HG03442 (cell line): ENCODE data around the gene GRIK4.

Experiments
- ATAC-seq: cut with Tn5 transposase; IDR thresholded peaks from one replicate; pipeline ENCODE4 v1.9.1; 2021; ENCODE audit warnings: mild to moderate bottlenecking, moderate library complexity; ENCODE audit not compliant: unreplicated experiment

GRIK4 gene

DNA sequence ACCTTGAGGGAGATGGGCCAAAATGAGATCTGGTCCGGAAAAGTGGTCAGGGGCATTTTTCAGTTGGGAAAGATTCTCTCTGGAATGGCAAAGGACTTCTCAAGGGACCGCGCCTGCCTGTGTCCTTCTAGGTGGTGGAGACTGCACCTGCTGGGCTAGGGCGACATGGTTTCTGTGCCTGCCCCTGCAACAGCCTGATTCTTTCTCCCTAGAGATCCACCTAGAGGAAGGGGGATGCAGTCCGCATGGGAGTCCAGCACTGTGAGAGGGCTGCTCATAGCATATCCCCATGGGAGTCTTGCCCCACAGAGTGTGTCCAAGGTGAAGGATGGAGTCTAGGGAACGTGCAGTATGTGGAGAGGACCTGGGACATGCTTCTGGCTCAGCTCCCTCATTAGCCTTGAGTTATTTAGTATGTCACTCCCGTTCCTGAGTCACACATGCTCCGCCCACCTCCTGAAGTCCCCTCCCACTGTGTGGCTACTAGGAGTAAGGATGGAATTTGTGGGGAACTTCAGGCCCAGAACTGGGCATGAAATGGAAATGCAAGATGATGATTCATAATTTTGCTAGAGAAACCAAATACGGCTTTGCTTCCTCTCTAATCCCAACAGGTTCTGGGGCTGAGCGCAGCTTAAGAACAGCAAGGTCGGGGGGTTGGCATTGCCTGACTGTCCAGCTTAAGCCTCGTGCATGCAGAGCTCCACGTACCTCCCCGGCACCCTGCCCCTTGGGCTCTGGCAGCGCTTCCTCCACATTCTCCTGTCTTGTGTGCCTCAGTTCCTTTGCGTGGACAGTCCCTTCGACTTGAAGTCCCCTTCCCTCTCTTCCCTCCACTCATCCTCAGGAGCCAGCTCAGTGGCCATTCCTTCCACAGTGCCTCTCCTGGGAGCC lies 35.0 kb downstream of the GRIK4 start:
- no peak for ATAC-seq

GRCh38 chr11:120547316-120547715 lies 35.8 kb downstream of the GRIK4 start:
- no peak for ATAC-seq

- no peak for ATAC-seq
Observed at GRCh38 chr11:120547811-120548681, 36.5 kb downstream of the GRIK4 start.

DNA sequence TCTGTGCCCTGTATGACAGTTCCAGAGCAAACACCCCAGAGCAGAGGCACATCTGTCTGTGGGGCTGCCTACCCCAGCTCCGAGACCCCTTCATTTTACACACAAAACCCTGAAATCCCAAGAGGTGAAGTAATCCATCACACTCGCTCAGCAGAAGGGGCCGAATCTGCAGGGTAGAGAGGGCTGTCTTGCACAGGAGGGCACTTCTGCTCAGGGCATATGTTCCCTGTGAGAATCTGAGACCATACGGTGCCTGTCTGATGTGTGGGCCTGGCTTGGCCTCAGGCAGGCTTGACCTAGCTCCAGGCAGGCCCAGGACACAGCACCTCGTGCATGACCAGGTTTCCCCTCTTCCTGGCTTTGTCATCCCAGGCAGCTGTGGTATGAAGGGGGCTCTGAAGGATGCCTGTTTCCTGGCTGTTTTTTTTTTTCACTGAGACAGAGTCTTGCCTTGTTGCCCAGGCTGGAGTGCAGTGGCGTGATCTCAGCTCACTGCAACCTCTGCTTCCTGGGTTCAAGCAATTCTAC lies 37.2 kb downstream of the GRIK4 start:
- no peak for ATAC-seq

GRCh38 chr11:120549346-120549745 lies 37.8 kb downstream of the GRIK4 start:
- ATAC-seq = no peak

GRCh38 chr11:120550007-120550406 lies 38.5 kb downstream of the GRIK4 start:
- no peak for ATAC-seq

- no peak for ATAC-seq
Observed at GRCh38 chr11:120551191-120551590, 39.6 kb downstream of the GRIK4 start.

DNA sequence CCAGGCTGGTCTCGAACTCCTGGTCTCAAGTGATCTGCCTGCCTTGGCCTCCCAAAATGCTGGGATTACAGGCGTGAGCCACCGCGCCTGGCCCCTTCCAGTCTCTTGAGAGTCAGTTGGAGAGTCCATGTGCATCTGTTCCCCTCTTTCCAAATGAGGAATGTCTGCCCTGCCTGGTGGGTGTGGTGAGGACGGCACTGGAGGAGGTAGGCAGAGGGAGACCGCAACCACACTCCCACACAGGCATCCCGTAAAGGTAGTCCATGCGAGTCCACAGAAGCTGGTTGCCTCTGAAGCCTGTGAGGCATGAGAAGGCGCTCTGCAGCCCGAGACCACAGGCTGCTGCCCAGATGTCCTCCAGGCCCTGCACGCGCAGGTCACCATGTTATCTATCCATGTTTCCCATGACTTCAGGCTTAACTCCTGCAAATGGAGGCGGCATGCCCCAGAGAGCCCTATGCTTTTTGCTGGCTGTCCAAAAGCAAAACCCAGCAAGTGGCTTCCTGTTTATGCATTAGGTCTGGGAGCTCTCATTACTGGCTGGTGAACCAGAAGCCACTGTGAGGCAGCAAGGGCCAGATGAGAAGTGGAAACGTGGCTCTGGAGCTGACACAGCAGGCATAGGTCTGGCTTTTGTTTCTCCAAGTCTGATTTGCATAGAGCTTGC lies 43.4 kb downstream of the GRIK4 start:
- no peak for ATAC-seq

DNA sequence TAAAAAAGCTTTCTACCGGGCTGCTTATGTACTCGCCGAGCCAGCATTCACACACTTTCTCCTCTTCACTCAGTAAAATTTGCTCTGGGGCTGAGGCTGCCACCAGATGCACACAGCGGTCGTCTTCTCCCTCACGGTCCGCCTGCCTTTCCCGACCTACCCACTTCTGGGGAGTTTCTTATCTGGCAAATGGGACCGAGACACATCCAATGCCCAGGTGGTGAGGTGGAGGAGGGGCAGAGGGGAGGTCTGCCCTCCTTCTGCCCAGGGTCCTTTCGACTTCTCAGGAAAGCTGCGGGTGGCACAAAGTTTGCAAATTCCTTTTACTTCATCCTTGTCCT lies 43.9 kb downstream of the GRIK4 start:
- ATAC-seq = no peak

DNA sequence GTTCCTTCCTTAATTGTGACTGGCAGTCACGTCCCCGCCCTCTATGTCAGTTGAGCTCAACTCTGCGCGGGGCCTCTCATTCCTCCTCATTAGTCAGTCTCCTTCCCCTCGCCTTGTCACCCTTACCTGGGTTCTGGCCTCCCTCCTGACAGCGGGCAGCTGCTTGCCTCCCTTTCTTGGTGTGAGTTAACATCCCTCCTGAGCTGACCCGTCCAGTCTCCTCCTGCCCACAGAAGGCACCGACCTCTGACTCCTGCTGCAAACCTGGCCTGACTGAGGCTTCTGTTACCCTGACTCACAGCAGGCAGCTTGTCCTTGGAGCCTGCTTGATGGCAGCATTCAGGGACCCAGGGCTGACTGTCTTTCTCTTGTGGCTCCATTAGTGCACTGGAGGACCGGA lies 45.2 kb downstream of the GRIK4 start:
- no peak for ATAC-seq

DNA sequence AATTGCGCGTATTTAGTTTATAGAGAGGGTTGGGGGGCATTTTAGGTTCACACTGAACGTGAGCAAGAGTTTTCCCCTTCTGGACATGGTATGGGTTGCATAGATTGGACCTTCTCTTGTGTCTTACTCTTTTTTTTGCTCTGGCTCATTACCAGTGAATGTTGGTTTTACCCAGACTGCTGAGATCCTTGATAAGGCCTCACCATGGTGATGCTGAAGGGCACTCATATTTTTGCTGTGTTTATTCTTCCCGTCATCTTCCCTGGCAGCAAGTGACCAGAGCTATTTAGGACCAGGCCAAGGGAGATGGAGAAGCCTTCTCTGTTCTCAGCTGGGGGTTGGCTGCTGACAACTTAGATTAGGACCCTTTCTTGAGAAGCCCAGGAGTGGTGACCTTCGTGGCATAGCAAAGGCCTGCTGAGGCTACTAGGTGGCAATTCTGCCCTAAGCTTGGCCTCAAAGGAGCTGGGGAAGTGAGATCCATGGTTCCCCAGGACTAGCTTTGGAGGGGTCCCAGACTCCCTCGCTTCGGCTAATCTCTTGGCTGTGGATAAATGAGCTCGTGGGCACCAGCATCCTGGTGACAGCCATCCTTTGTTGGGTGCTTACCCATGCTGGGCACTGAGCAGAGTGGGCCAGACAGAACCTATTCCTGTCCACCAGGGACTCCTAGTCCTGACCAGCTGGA lies 47.3 kb downstream of the GRIK4 start:
- ATAC-seq = no peak

DNA sequence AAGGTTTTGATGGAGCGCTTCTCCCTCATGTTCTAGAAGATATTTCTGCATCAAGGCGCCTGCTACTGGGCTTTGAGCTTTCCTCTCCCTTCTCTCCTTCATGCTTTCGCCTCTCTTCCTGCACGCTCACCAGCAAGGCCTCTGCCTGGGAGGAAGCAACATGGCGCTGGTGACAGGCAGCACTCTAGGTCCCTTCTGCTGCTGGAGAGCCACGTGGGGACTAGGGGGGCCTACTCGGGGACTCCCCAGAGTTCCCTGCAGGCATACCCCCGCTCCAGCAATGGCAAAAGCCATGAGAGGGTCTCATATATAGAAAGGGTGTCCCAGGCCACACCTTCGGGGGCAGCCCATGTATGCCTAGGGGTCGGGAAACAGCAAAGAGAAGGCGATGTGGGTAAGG lies 49.7 kb downstream of the GRIK4 start:
- ATAC-seq = no peak

DNA sequence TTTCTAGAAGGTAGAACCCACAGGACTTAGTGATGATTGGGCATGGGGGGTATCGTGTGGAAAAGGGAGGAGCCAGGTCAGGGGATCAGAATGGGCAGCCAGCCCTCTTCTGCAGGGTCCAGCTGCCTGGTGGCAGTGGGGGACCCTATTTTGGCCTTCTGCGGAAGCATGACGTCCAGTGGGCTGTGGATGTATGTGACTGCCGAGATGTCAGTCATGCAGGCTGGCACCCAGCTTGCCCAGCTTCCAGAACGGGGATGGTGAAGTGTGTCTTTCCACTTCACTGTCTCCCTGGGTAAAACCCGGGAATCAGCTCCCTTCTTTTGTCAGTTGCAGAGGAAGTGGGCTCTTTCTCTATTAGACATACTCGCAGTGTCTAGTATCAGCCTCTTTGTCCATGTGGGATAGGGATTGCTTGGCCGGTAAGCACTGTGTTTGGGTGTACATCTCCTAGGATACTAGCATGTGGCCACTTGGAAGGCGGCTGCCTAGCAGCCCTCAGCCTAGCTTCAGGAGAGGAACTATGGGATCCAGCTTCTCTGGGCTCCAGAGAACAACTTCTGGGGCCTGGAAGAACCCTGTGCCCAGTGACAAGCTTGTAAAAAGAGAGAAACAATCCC lies 51.4 kb downstream of the GRIK4 start:
- ATAC-seq = no peak

DNA sequence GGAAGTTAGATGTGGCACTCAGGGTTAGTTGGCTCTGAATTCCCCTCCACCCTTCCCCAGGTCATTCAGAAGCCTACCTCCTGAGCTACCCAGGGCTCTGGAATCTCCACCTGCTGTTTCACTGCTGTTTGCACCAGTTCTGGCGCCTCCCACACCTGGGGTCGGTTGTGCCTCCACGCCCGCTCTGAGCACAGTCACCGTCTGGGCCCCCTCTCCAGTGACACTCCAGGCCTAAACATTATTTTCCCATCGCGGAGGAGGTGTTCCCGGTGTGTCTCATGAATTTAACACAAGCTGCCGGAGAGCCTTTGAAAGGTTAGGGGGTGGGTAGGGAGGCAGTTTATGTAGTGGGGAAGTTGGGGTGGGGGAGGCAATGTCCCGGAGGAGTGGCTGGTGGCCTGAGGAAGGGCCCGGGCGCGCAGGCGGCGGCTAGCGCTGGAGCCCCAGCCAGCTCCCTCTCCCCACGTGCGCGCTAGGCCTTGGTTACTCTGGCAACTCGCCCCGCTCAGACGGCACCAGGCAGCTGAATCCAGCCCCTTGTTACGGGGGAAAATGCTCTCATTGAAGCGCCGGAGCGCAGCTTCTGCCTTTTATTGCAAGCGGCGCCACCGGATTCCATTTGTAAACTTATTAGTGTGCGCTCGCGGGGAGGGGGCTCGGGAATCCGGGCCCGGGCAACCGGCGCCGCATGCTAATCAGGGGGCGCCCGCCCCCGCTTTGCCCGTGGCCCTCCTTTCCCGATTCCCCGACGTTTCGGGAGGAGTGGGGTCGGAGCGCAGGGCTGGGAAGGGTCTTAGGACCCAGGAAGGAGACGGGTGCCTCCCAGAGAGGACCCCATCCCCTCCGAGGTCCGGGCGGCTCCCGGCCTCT lies 52.4 kb downstream of the GRIK4 start:
- ATAC-seq = no peak

GRCh38 chr11:120564573-120565311 lies 53.2 kb downstream of the GRIK4 start:
- peak; percentile 63 for ATAC-seq

GRCh38 chr11:120565466-120566155 lies 54.1 kb downstream of the GRIK4 start:
- ATAC-seq = no peak

DNA sequence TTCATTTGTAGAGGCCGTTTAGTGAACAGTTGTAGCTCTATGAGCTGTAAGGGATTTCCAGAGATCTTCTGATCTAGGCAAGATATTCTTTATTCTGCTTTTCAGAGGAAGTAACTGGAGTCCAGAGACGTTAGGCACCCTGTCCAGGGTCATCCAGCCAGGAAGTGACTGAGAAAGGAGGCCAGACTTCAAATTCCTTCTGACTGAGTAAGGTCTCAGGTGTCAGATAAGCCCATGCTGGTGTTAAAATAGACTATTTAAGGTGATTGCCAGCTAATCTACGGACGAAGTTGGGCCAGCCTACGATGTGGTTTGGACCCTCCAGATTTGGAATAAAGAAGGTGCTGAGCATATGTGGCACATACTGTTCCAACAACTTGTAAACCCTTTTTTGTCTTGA lies 54.6 kb downstream of the GRIK4 start:
- ATAC-seq = no peak
